Large intestine (tissue), 3 donors: ENCODE data around the gene GNAL. TPM values are rescaled to one million over a fixed set of nuclear protein-coding genes. Genes with fewer than 3 reads are reported as not detected.

ENCODE experiments used
- DNase-seq, 2 donors: peaks; one replicate each; pipeline versions ENCODE4 v3.0.0 to v3.0.0-alpha.2; 2013
- H3K27ac ChIP-seq: one replicate; pipeline ENCODE4 v1.5.1; 2013; ENCODE audit warnings: low read length
- H3K27me3 ChIP-seq: 2 replicates; pipeline ENCODE4 v1.6.1; 2013; ENCODE audit warnings: low read length; ENCODE audit not compliant: control insufficient read depth, insufficient read depth
- H3K36me3 ChIP-seq: 2 replicates; pipeline ENCODE4 v1.6.1; 2013; ENCODE audit warnings: low read length; ENCODE audit not compliant: control insufficient read depth, insufficient read depth
- H3K4me1 ChIP-seq: one replicate; pipeline ENCODE4 v1.6.1; 2013; ENCODE audit warnings: low read length; ENCODE audit not compliant: control insufficient read depth, insufficient read depth
- H3K4me3 ChIP-seq: one replicate; pipeline ENCODE4 v1.5.1; 2013; ENCODE audit warnings: low read length
- H3K9me3 ChIP-seq: one replicate; pipeline ENCODE4 v1.6.1; 2013; ENCODE audit warnings: mild to moderate bottlenecking, low read depth, low read length, moderate library complexity; ENCODE audit not compliant: control insufficient read depth
- WGBS: methylation state at CpG from one replicate; pipeline ENCODE4 v1.1.5; 2013; ENCODE audit warnings: low lambda C conversion rate; ENCODE audit not compliant: insufficient coverage; 5-methylcytosine and 5-hydroxymethylcytosine counted together
- polyA plus RNA-seq: library from polyadenylated mRNA; unstranded; fragments of 120-200 nt; gene quantifications from one replicate; pipeline ENCODE4 v1.2.1, GENCODE V29; 2013

GNAL gene
- polyA plus RNA-seq, 1 donor: 4.4 TPM

GRCh38 chr18:11899063-11899462 is 210.0 kb downstream of the GNAL start:
- Histone ChIP-seq H3K9me3 (no peaks in the 10 kb centered on the region), H3K4me3 (no peak overlapping the region), H3K4me1 (no peaks in the 10 kb centered on the region), H3K36me3 (peaks cover 34% of the 10 kb centered on the region), H3K27ac (no peak overlapping the region), H3K27me3 (no peaks in the 10 kb centered on the region)
- WGBS: no CpG with 5 or more reads among the region's 3 CpGs
- no peak for DNase-seq

GRCh38 chr18:11901826-11902438 is 212.9 kb downstream of the GNAL start:
- 92% methylated on average over 2 of the region's 5 CpGs for WGBS
- no peak for DNase-seq
- Histone ChIP-seq H3K27ac (no peak overlapping the region), H3K36me3 (peaks cover 21% of the 10 kb centered on the region), H3K9me3 (no peaks in the 10 kb centered on the region), H3K4me1 (peaks cover 4% of the 10 kb centered on the region), H3K27me3 (no peaks in the 10 kb centered on the region), H3K4me3 (no peak overlapping the region)

- Histone ChIP-seq H3K27ac (no peak overlapping the region), H3K9me3 (no peaks in the 10 kb centered on the region), H3K36me3 (peaks cover 21% of the 10 kb centered on the region), H3K4me1 (peaks cover 11% of the 10 kb centered on the region), H3K27me3 (no peaks in the 10 kb centered on the region), H3K4me3 (no peak overlapping the region)
- no peak for DNase-seq
- WGBS: no CpG with 5 or more reads among the region's 7 CpGs
Measured at GRCh38 chr18:11902522-11903292, 213.6 kb downstream of the GNAL start.

GRCh38 chr18:11905613-11906012 is 216.5 kb downstream of the GNAL start:
- Histone ChIP-seq H3K9me3 (no peaks in the 10 kb centered on the region), H3K4me1 (peaks cover 11% of the 10 kb centered on the region), H3K36me3 (peaks cover 18% of the 10 kb centered on the region), H3K4me3 (no peak overlapping the region), H3K27ac (no peak overlapping the region), H3K27me3 (no peaks in the 10 kb centered on the region)
- DNase-seq: no peak
- WGBS: no CpG with 5 or more reads among the region's 4 CpGs

- WGBS: no CpG with 5 or more reads among the region's 1 CpG
- H3K27me3 ChIP-seq: no peaks in the 10 kb centered on the region
- H3K36me3 ChIP-seq: peaks cover 17% of the 10 kb centered on the region
- no peaks in the 10 kb centered on the region for H3K9me3 ChIP-seq
- no peak for DNase-seq
- H3K4me1 ChIP-seq: peaks cover 11% of the 10 kb centered on the region
- no peak overlapping the region for H3K4me3 ChIP-seq
- H3K27ac ChIP-seq: no peak overlapping the region
Measured at GRCh38 chr18:11906176-11906575, 217.1 kb downstream of the GNAL start.

GRCh38 chr18:11906926-11907874 is 218.1 kb downstream of the GNAL start:
- Histone ChIP-seq H3K27ac (no peak overlapping the region), H3K36me3 (peaks cover 13% of the 10 kb centered on the region), H3K4me3 (peak overlapping the region; percentile 92), H3K9me3 (no peaks in the 10 kb centered on the region), H3K27me3 (no peaks in the 10 kb centered on the region), H3K4me1 (peaks cover 11% of the 10 kb centered on the region)
- DNase-seq: no peak
- WGBS: 42% methylated on average over 4 of the region's 20 CpGs

GRCh38 chr18:11908182-11909060 is 219.4 kb downstream of the GNAL start, which contains the start of gene MPPE1:
MPPE1 (minus strand) TSS chr18:11908317; CDS start chr18:11897264, 11,053 bp downstream.
- DNase-seq: peak; percentile 90 to 94
- no CpG with 5 or more reads among the region's 106 CpGs for WGBS

GRCh38 chr18:11909061-11909455 is 220.0 kb downstream of the GNAL start:
- DNase-seq: no peak
- Histone ChIP-seq H3K27ac (peak overlapping the region; percentile 99), H3K4me3 (peak overlapping the region; percentile 92), H3K9me3 (no peaks in the 10 kb centered on the region), H3K4me1 (peaks cover 11% of the 10 kb centered on the region), H3K27me3 (no peaks in the 10 kb centered on the region), H3K36me3 (peaks cover 3% of the 10 kb centered on the region)
- WGBS: 78% methylated on average over 4 of the region's 13 CpGs

More at GRCh38 chr18:11908182-11909060, 219.4 kb downstream of the GNAL start, which contains the start of gene MPPE1:
- H3K27me3 ChIP-seq: no peaks in the 10 kb centered on the region
- H3K27ac ChIP-seq: peak within 1 kb of the TSS; percentile 99
- peak within 1 kb of the TSS; percentile 92 for H3K4me3 ChIP-seq
- peaks cover 3% of the 10 kb centered on the region for H3K36me3 ChIP-seq
- peaks cover 11% of the 10 kb centered on the region for H3K4me1 ChIP-seq
- no peaks in the 10 kb centered on the region for H3K9me3 ChIP-seq

GRCh38 chr18:11909591-11910026 is 220.5 kb downstream of the GNAL start:
- peak; percentile 24 to 70 for DNase-seq
- peak overlapping the region; percentile 99 for H3K27ac ChIP-seq
- H3K9me3 ChIP-seq: no peaks in the 10 kb centered on the region
- H3K4me3 ChIP-seq: no peak overlapping the region
- H3K36me3 ChIP-seq: peaks cover 3% of the 10 kb centered on the region
- H3K4me1 ChIP-seq: peaks cover 11% of the 10 kb centered on the region
- no peaks in the 10 kb centered on the region for H3K27me3 ChIP-seq
- WGBS: no CpG with 5 or more reads among the region's 2 CpGs
